Left colon (tissue), 2 donors: ENCODE data around the gene SMIM41. TPM values are rescaled to one million over a fixed set of nuclear protein-coding genes. Genes with fewer than 3 reads are reported as not detected.

Source experiments
- ATAC-seq: fragments of 200-7000 bp; cut with Tn5 transposase; one replicate; pipeline ENCODE4 v1.9.1; 2020; ENCODE audit warnings: mild to moderate bottlenecking, moderate library complexity
- DNase-seq, 2 donors: peaks; one replicate each; pipeline ENCODE4 v3.0.0-alpha.2; 2020
- intact Hi-C, 2 donors: fragments of 100-400 bp; cut with DNase I in 1 of 2; cut with micrococcal nuclease in 1 of 2; formaldehyde crosslinking; loops; one replicate each; pipeline versions ENCODE4 v1.11.2 to v1.14.0; 2022; cut with DNase I, micrococcal nuclease
- total RNA-seq, 2 donors: library from RNA; stranded (reverse); fragmentation: NEBNext Ultra II Directional; extraction: Animal tissue kit (Norgen Biotek cat#: 25700); gene quantifications; one replicate each; pipeline ENCODE4 v1.2.1, GENCODE V29; 2021
- donor health status: DM: no; HTN: no; CAD: no.
- donor health status: DM: yes; HTN: yes; CAD: no.

Gene SMIM41
- total RNA-seq, 2 donors from 2014 or later = 0.31 TPM; not detected in 1

- ATAC-seq = no peak
- intact Hi-C loops = loop anchor here (5.0 to 10.0 kb wide), 2 partner anchors 57 to 60 kb away; no protein-coding TSS in a partner anchor
Observed at GRCh38 chr12:52082026-52082668, 2.6 kb downstream of the SMIM41 start.

GRCh38 chr12:52082669-52082987 lies 3.1 kb downstream of the SMIM41 start:
- DNase-seq (no peak), ATAC-seq (no peak)
- intact Hi-C loops = loop anchor here (5.0 to 10.0 kb wide), 2 partner anchors 58 to 60 kb away; no protein-coding TSS in a partner anchor

More at GRCh38 chr12:52082026-52082668, 2.6 kb downstream of the SMIM41 start:
- peak in 1 of 2 donors; percentile 29 for DNase-seq

GRCh38 chr12:52082988-52083637 lies 3.6 kb downstream of the SMIM41 start:
- DNase-seq = peak in 1 of 2 donors; percentile 54
- ATAC-seq = peak; percentile 44
- intact Hi-C loops = loop anchor here (5.0 to 10.0 kb wide), 2 partner anchors 58 to 61 kb away; no protein-coding TSS in a partner anchor

- DNase-seq = no peak
- intact Hi-C loops = loop anchor here (5.0 to 10.0 kb wide), 2 partner anchors 59 to 61 kb away; no protein-coding TSS in a partner anchor
- ATAC-seq = no peak
Observed at GRCh38 chr12:52083638-52083996, 4.1 kb downstream of the SMIM41 start.

- no peak for ATAC-seq
- DNase-seq = no peak
Observed at GRCh38 chr12:52084491-52085231, 5.2 kb downstream of the SMIM41 start.

GRCh38 chr12:52085682-52086180 lies 6.2 kb downstream of the SMIM41 start:
- intact Hi-C loops = loop anchor here in 1 of 2 donors (10.0 kb wide), 1 partner anchor 61 kb away; no protein-coding TSS in a partner anchor
- no peak for DNase-seq
- no peak for ATAC-seq

More at GRCh38 chr12:52084491-52085231, 5.2 kb downstream of the SMIM41 start:
- intact Hi-C loops = loop anchor here (5.0 to 10.0 kb wide), 2 partner anchors 60 to 62 kb away; no protein-coding TSS in a partner anchor

GRCh38 chr12:52086366-52086765 lies 6.9 kb downstream of the SMIM41 start:
- DNase-seq = peak in 1 of 2 donors; percentile 62
- intact Hi-C loops = loop anchor here in 1 of 2 donors (10.0 kb wide), 1 partner anchor 62 kb away; no protein-coding TSS in a partner anchor

GRCh38 chr12:52086944-52087835 lies 7.7 kb downstream of the SMIM41 start:
- ATAC-seq (no peak), DNase-seq (no peak)
- intact Hi-C loops = loop anchor here in 1 of 2 donors (10.0 kb wide), 1 partner anchor 62 kb away; no protein-coding TSS in a partner anchor

More at GRCh38 chr12:52086366-52086765, 6.9 kb downstream of the SMIM41 start:
- peak; percentile 80 for ATAC-seq

GRCh38 chr12:52087961-52088820 lies 8.7 kb downstream of the SMIM41 start:
- intact Hi-C loops = loop anchor here in 1 of 2 donors (10.0 kb wide), 1 partner anchor 63 kb away; no protein-coding TSS in a partner anchor
- DNase-seq (no peak), ATAC-seq (no peak)

GRCh38 chr12:52089491-52089890 lies 10.0 kb downstream of the SMIM41 start:
- ATAC-seq = no peak
- DNase-seq = no peak
- intact Hi-C loops = loop anchor here in 1 of 2 donors (10.0 kb wide), 1 partner anchor 65 kb away; no protein-coding TSS in a partner anchor

- no peak for ATAC-seq
- intact Hi-C loops = no loop called here
- DNase-seq = no peak
Observed at GRCh38 chr12:52090291-52090690, 10.8 kb downstream of the SMIM41 start.

GRCh38 chr12:52091061-52091460 lies 11.6 kb downstream of the SMIM41 start:
- no peak for ATAC-seq
- DNase-seq = no peak
- intact Hi-C loops = no loop called here

GRCh38 chr12:52091869-52092268 lies 12.4 kb downstream of the SMIM41 start:
- DNase-seq = no peak
- intact Hi-C loops = no loop called here
- peak; percentile 55 for ATAC-seq

GRCh38 chr12:52093346-52093745 lies 13.8 kb downstream of the SMIM41 start:
- peak; percentile 68 for ATAC-seq
- DNase-seq = no peak
- intact Hi-C loops = no loop called here

- ATAC-seq = no peak
- intact Hi-C loops = no loop called here
- DNase-seq = no peak
Observed at GRCh38 chr12:52096332-52097044, 17.0 kb downstream of the SMIM41 start.

- ATAC-seq (no peak), DNase-seq (no peak)
- intact Hi-C loops = no loop called here
Observed at GRCh38 chr12:52097045-52097666, 17.7 kb downstream of the SMIM41 start.
